Adipocyte (in vitro differentiated cells): ENCODE data around the gene NR2E1.

Experiments
- DNase-seq: peaks from one replicate; pipeline ENCODE4 v3.0.0-alpha.2; 2015; ENCODE audit warnings: low read depth
- H3K27me3 ChIP-seq: replicated peaks from 2 replicates; pipeline ENCODE4 v1.7.0; 2013; ENCODE audit warnings: mild to moderate bottlenecking, low read length, moderate library complexity; ENCODE audit not compliant: control insufficient read depth, insufficient read depth
- H3K36me3 ChIP-seq: 2 replicates; pipeline ENCODE4 v1.7.0; 2013; ENCODE audit warnings: low read length, mild to moderate bottlenecking, moderate library complexity; ENCODE audit not compliant: control insufficient read depth, insufficient read depth, severe bottlenecking
- H3K4me1 ChIP-seq: 2 replicates; pipeline ENCODE4 v1.7.0; 2013; ENCODE audit warnings: mild to moderate bottlenecking, low read length, moderate library complexity; ENCODE audit not compliant: control insufficient read depth, insufficient read depth
- H3K4me3 ChIP-seq: 2 replicates; pipeline ENCODE4 v1.7.0; 2013; ENCODE audit warnings: mild to moderate bottlenecking, low read length, moderate library complexity
- H3K9ac ChIP-seq: 2 replicates; pipeline ENCODE4 v1.7.0; 2013; ENCODE audit warnings: mild to moderate bottlenecking, low read length, moderate library complexity
- H3K9me3 ChIP-seq: 2 replicates; pipeline ENCODE4 v1.7.0; 2013; ENCODE audit warnings: mild to moderate bottlenecking, low read length, moderate library complexity; ENCODE audit not compliant: control insufficient read depth

Gene NR2E1

GRCh38 chr6:108200186-108200585, 34.4 kb downstream of the NR2E1 start:
- Histone ChIP-seq H3K4me3 (no peak overlapping the region), H3K4me1 (no peaks in the 10 kb centered on the region)
- DNase-seq = no peak

GRCh38 chr6:108200631-108201030, 34.8 kb downstream of the NR2E1 start:
- Histone ChIP-seq H3K4me3 (no peak overlapping the region), H3K27me3 (no peaks in the 10 kb centered on the region), H3K4me1 (no peaks in the 10 kb centered on the region), H3K36me3 (peaks cover 4% of the 10 kb centered on the region), H3K9me3 (no peaks in the 10 kb centered on the region), H3K9ac (no peak overlapping the region)
- DNase-seq = peak; percentile 79

More at GRCh38 chr6:108200186-108200585, 34.4 kb downstream of the NR2E1 start:
- no peaks in the 10 kb centered on the region for H3K9me3 ChIP-seq
- peaks cover 4% of the 10 kb centered on the region for H3K36me3 ChIP-seq
- no peaks in the 10 kb centered on the region for H3K27me3 ChIP-seq
- H3K9ac ChIP-seq = no peak overlapping the region

DNA sequence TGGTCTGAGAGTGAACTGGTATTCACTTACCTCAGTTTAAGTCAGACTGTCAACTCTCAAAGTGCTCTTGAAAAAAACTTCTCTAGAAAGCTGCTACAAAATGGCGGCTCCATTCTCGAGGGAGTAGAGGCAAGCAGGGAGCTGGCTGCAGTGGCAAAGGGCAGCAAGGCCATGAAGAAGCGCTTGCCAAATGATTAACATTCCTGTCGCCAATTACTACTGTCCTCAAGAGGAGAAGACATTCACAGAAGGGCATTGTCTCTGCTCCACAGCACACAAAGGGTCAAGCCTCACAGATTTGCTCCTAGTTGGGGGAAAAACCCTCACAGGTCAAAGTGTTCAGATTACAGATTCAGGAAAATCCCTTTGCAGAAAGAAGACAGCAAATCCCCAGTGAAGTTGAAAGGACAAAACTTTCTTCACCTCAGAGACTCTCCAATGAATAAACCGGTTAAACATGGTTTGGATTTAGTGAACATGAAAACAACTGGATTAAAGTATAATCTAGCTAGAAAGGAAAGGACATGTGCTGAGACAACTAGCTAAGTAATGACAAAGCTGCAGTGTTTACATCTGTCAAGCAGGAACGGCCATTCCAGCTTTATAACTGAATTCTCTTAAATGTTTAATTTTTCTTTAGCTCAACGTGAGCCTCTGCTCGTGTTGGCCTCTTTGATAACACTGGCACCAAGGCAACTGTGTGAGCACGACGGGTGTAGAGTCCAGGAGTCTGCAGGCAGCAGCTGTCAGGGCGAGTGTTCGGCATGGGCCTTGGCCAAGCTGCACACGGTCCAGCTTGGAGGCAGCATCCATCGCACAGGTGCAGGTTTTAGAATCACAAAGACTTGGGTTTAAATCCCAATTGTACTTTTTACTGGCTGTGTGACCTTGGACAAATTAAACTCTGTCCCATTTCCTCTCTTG, 37.6 kb downstream of the NR2E1 start:
- H3K27me3 ChIP-seq = no peaks in the 10 kb centered on the region
- no peaks in the 10 kb centered on the region for H3K9me3 ChIP-seq
- H3K9ac ChIP-seq = no peak overlapping the region
- H3K4me1 ChIP-seq = peaks cover 4% of the 10 kb centered on the region
- DNase-seq = no peak
- H3K36me3 ChIP-seq = peaks cover 8% of the 10 kb centered on the region
- H3K4me3 ChIP-seq = no peak overlapping the region

DNA sequence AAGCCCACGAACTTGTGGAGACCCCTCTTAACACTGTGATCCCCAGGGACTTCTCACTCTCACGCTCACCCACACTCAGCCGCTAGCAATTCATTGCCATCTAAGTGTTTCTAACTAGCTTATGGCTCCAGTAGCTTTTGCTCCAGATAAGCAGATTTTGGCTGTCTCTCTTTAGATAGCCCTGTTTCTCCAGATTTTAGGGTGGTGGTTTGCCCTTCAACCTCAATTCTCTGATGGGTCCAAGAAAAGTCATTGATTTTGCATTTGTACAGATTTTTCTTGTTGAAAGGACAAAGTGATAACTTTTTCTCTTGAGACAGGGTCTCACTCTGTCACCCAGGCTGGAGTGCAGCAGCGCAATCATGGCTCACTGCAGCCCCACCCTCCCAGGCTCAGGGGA, 41.2 kb downstream of the NR2E1 start:
- Histone ChIP-seq H3K9me3 (no peaks in the 10 kb centered on the region), H3K4me1 (peaks cover 12% of the 10 kb centered on the region), H3K27me3 (no peaks in the 10 kb centered on the region), H3K9ac (no peak overlapping the region), H3K36me3 (peaks cover 39% of the 10 kb centered on the region), H3K4me3 (no peak overlapping the region)
- no peak for DNase-seq

DNA sequence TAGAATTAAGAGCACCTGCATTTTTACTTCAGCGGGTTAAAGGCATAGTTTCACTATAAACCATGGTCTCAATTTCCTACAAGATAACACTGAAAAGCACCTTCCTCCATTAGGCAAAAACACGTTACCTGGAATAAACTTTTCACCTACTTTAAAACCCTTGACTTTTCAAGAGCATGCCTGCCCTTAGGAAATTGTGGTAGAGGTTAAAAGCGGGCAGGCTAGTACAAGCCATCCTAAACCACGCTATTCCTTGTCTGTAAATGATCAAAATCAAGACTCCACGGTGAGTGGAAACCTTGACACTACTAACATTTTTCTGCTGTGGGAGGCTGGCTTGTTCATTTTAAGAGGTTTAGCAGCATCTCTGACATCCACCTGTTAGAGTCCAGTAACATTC, 43.9 kb downstream of the NR2E1 start:
- Histone ChIP-seq H3K36me3 (peaks cover 48% of the 10 kb centered on the region), H3K4me3 (no peak overlapping the region), H3K9me3 (no peaks in the 10 kb centered on the region), H3K4me1 (peaks cover 12% of the 10 kb centered on the region), H3K9ac (no peak overlapping the region), H3K27me3 (no peaks in the 10 kb centered on the region)
- DNase-seq = no peak

GRCh38 chr6:108210556-108210955, 44.7 kb downstream of the NR2E1 start:
- Histone ChIP-seq H3K27me3 (no peaks in the 10 kb centered on the region), H3K36me3 (peaks cover 50% of the 10 kb centered on the region), H3K9me3 (no peaks in the 10 kb centered on the region), H3K4me1 (peaks cover 12% of the 10 kb centered on the region), H3K4me3 (no peak overlapping the region), H3K9ac (no peak overlapping the region)
- DNase-seq = no peak

DNA sequence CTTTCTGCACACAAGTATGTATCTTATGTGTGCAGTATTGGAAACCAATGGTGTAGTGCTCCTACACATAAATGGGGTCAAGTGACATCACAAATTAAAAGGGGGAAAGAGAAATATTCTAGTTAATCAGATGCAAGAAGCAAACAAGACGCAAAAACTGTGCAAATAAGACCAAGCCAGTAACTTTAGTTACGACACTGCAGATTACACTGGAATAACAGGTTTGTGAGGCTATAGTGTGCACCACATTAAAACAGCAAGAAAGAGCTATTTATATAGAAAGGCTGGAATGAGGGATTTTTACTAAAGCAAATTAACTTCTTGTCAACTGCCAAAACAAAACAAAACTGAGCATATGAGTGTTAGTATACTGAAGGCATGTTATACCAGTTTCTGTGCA, 45.8 kb downstream of the NR2E1 start:
- Histone ChIP-seq H3K9ac (no peak overlapping the region), H3K36me3 (peaks cover 54% of the 10 kb centered on the region), H3K4me3 (no peak overlapping the region), H3K27me3 (no peaks in the 10 kb centered on the region), H3K4me1 (peaks cover 8% of the 10 kb centered on the region), H3K9me3 (no peaks in the 10 kb centered on the region)
- DNase-seq = no peak

GRCh38 chr6:108222064-108222463, 56.2 kb downstream of the NR2E1 start:
- no peak overlapping the region for H3K9ac ChIP-seq
- DNase-seq = no peak
- peaks cover 58% of the 10 kb centered on the region for H3K36me3 ChIP-seq
- no peaks in the 10 kb centered on the region for H3K4me1 ChIP-seq
- H3K27me3 ChIP-seq = no peaks in the 10 kb centered on the region
- peaks cover 2% of the 10 kb centered on the region for H3K9me3 ChIP-seq
- H3K4me3 ChIP-seq = no peak overlapping the region

GRCh38 chr6:108222504-108222903, 56.7 kb downstream of the NR2E1 start:
- no peak for DNase-seq

DNA sequence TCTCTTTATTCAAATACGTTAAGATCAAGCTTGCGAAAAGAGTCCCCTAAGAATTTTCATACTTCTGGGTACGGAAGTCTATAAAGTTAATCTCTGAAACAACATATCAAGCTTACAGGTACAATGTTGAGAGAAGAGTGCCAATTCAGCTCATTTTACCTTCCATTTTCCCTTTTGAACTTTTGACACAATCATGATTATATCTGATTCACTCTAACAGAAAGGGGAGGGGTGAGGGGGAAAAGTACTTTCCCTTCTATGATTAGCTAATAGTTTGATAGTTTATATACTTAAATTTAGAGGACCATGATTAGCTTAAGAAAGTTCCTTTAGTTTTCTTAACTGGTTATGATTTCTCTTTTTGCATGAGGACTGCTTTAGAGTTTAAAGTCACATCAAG, 61.5 kb downstream of the NR2E1 start:
- Histone ChIP-seq H3K4me1 (peaks cover 5% of the 10 kb centered on the region), H3K9ac (no peak overlapping the region), H3K9me3 (no peaks in the 10 kb centered on the region), H3K27me3 (no peaks in the 10 kb centered on the region), H3K36me3 (peaks cover 10% of the 10 kb centered on the region), H3K4me3 (no peak overlapping the region)
- no peak for DNase-seq

More at GRCh38 chr6:108222504-108222903, 56.7 kb downstream of the NR2E1 start:
- Histone ChIP-seq H3K4me1 (no peaks in the 10 kb centered on the region), H3K9me3 (peaks cover 2% of the 10 kb centered on the region), H3K4me3 (no peak overlapping the region), H3K9ac (no peak overlapping the region), H3K27me3 (no peaks in the 10 kb centered on the region), H3K36me3 (peaks cover 53% of the 10 kb centered on the region)

GRCh38 chr6:108228416-108228815, 62.6 kb downstream of the NR2E1 start:
- H3K36me3 ChIP-seq = peaks cover 5% of the 10 kb centered on the region
- no peaks in the 10 kb centered on the region for H3K27me3 ChIP-seq
- peaks cover 5% of the 10 kb centered on the region for H3K4me1 ChIP-seq
- no peaks in the 10 kb centered on the region for H3K9me3 ChIP-seq
- no peak overlapping the region for H3K4me3 ChIP-seq
- no peak for DNase-seq
- H3K9ac ChIP-seq = no peak overlapping the region
